Renal pelvis (tissue), 12 donors: Measurements from ENCODE around the gene SLC35F4. TPM values are rescaled to one million over a fixed set of nuclear protein-coding genes. Genes with fewer than 3 reads are reported as not detected.
A peak's percentile ranks its signal among the peaks of the same experiment; 100 is the strongest.
"Not testable (repeated sequence)": the region's sequence is repeated elsewhere in the genome, so short reads cannot be mapped to it uniquely, and the experiment has no call there.

Experiments
- DNase-seq: peaks from one replicate; pipeline ENCODE4 v3.0.0-alpha.2; 2013
- long read RNA-seq, 16 experiments: transcript quantifications; one replicate each; lab custom pipeline, GENCODE V29; 2026
- polyA plus RNA-seq, 3 donors: library from polyadenylated mRNA; unstranded; fragments of 120-200 nt; gene quantifications; one replicate each; pipeline ENCODE4 v1.2.1, GENCODE V29; 2013; ENCODE audit not compliant: insufficient read length in 3 of 3

Gene SLC35F4
- 1 to 10 TPM; 3.7 to 4.6 (median 4.0) TPM for polyA plus RNA-seq
- long read RNA-seq, donor 1, result 0 reads
- long read RNA-seq, donor 2, result 0 reads
- long read RNA-seq, donor 3, result 0 reads
- long read RNA-seq, donor 4, result 0 reads
- long read RNA-seq, donor 5, result 0 reads
- long read RNA-seq, donor 6, result 0 reads
- long read RNA-seq, donor 7, result 0 reads
- long read RNA-seq, donor 8, result 0 reads
- long read RNA-seq, donor 9, result 0 reads
- long read RNA-seq, donor 10, result 0 reads
- long read RNA-seq, donor 11, result 0 reads
- long read RNA-seq, donor 12, result 0 reads
- long read RNA-seq, donor 13, result 0 reads
- long read RNA-seq, donor 14, result 0 reads
- long read RNA-seq, donor 15, result 0 reads
- long read RNA-seq, donor 16, result 0 reads

GRCh38 chr14:57865403-57866198 is at the start of gene SLC35F4:
TSS of gene SLC35F4 (minus strand) at chr14:57866092.
- DNase-seq, result peak; percentile 78

GRCh38 chr14:57909626-57910025 is 43.7 kb upstream of the SLC35F4 start:
- no peak for DNase-seq

- no peak for DNase-seq
Measured at GRCh38 chr14:57903954-57904353, 38.1 kb upstream of the SLC35F4 start.

GRCh38 chr14:57898837-57899572 is 33.1 kb upstream of the SLC35F4 start:
- DNase-seq, result no peak

GRCh38 chr14:57897144-57897748 is 31.4 kb upstream of the SLC35F4 start:
- DNase-seq, result peak; percentile 46

GRCh38 chr14:57889245-57889644 is 23.4 kb upstream of the SLC35F4 start:
- DNase-seq, result no peak

- no peak for DNase-seq
Measured at GRCh38 chr14:57884175-57884574, 18.3 kb upstream of the SLC35F4 start.

- no peak for DNase-seq
Measured at GRCh38 chr14:57883061-57883460, 17.2 kb upstream of the SLC35F4 start.

- DNase-seq, result no peak
Measured at GRCh38 chr14:57879516-57879915, 13.6 kb upstream of the SLC35F4 start.

- no peak for DNase-seq
Measured at GRCh38 chr14:57875985-57876384, 10.1 kb upstream of the SLC35F4 start.

- no peak for DNase-seq
Measured at GRCh38 chr14:57875296-57875695, 9.4 kb upstream of the SLC35F4 start.

GRCh38 chr14:57871459-57872080 is 5.7 kb upstream of the SLC35F4 start:
- peak; percentile 28 for DNase-seq

- no peak for DNase-seq
Measured at GRCh38 chr14:57870686-57871457, 5.0 kb upstream of the SLC35F4 start.

GRCh38 chr14:57869617-57870016 is 3.7 kb upstream of the SLC35F4 start:
- DNase-seq, result no peak

GRCh38 chr14:57866199-57866705 is 360 bp upstream of the SLC35F4 start:
- DNase-seq, result no peak

- DNase-seq, result no peak
Measured at GRCh38 chr14:57865066-57865402, 858 bp downstream of the SLC35F4 start.

GRCh38 chr14:57864659-57865058 is 1.2 kb downstream of the SLC35F4 start:
- DNase-seq, result no peak

GRCh38 chr14:57863471-57863870 is 2.4 kb downstream of the SLC35F4 start:
- no peak for DNase-seq

- DNase-seq, result not testable (repeated sequence)
Measured at GRCh38 chr14:57855666-57856065, 10.2 kb downstream of the SLC35F4 start.

- no peak for DNase-seq
Measured at GRCh38 chr14:57854571-57854970, 11.3 kb downstream of the SLC35F4 start.

- DNase-seq, result no peak
Measured at GRCh38 chr14:57851354-57851753, 14.5 kb downstream of the SLC35F4 start.
